H9 (cell line): ENCODE data around the gene KCNG2. TPM values are rescaled to one million over a fixed set of nuclear protein-coding genes. Genes with fewer than 3 reads are reported as not detected.

Experiments used
- DNase-seq: peaks from one replicate; pipeline ENCODE4 v3.0.0-alpha.2; 2017
- H2AFZ ChIP-seq: one replicate; pipeline ENCODE4 v1.6.1; 2013; ENCODE audit warnings: mild to moderate bottlenecking, low read length, control low read depth, moderate library complexity
- H2AK5ac ChIP-seq: 2 replicates; pipeline ENCODE4 v1.6.1; 2013; ENCODE audit warnings: low read length, control low read depth, mixed read lengths; ENCODE audit not compliant: insufficient read length
- H2BK120ac ChIP-seq: one replicate; pipeline ENCODE4 v1.6.1; 2013; ENCODE audit warnings: low read depth, mild to moderate bottlenecking, low read length, control low read depth, inconsistent platforms; ENCODE audit not compliant: poor library complexity, severe bottlenecking
- H2BK12ac ChIP-seq: 2 replicates; pipeline ENCODE4 v1.6.1; 2013; ENCODE audit warnings: low read length, control low read depth, mixed read lengths, low read depth; ENCODE audit not compliant: insufficient read length
- H2BK15ac ChIP-seq: 2 replicates; pipeline ENCODE4 v1.6.1; 2013; ENCODE audit warnings: low read depth, low read length, control low read depth
- H2BK20ac ChIP-seq: one replicate; pipeline ENCODE4 v1.6.1; 2013; ENCODE audit warnings: low read depth, mild to moderate bottlenecking, low read length, control low read depth, inconsistent platforms; ENCODE audit not compliant: poor library complexity, severe bottlenecking
- H2BK5ac ChIP-seq: 2 replicates; pipeline ENCODE4 v1.6.1; 2013; ENCODE audit warnings: low read length, control low read depth, mixed read lengths; ENCODE audit not compliant: insufficient read length
- H3K14ac ChIP-seq: 2 replicates; pipeline ENCODE4 v1.6.1; 2013; ENCODE audit warnings: low read length, control low read depth; ENCODE audit not compliant: insufficient read depth
- H3K18ac ChIP-seq: 2 replicates; pipeline ENCODE4 v1.6.1; 2013; ENCODE audit warnings: low read depth, mild to moderate bottlenecking, mixed read lengths, low read length, control low read depth; ENCODE audit not compliant: insufficient read length
- H3K23ac ChIP-seq: 2 replicates; pipeline ENCODE4 v1.6.1; 2013; ENCODE audit warnings: low read length, control low read depth, mixed read lengths, low read depth; ENCODE audit not compliant: insufficient read length
- H3K23me2 ChIP-seq: 2 replicates; pipeline ENCODE4 v1.6.1; 2013; ENCODE audit warnings: low read depth, mild to moderate bottlenecking, mixed read lengths, low read length, control low read depth; ENCODE audit not compliant: insufficient read length, poor library complexity, severe bottlenecking
- H3K27ac ChIP-seq: 2 replicates; pipeline ENCODE4 v1.5.1; 2013; ENCODE audit warnings: low read length, control low read depth, mixed read lengths, low read depth; ENCODE audit not compliant: insufficient read length
- H3K27me3 ChIP-seq: 2 replicates; pipeline ENCODE4 v1.6.1; 2013; ENCODE audit warnings: low read length, control low read depth, inconsistent platforms; ENCODE audit not compliant: insufficient read depth
- H3K4ac ChIP-seq: 2 replicates; pipeline ENCODE4 v1.6.1; 2013; ENCODE audit warnings: low read depth, mild to moderate bottlenecking, control low read depth, inconsistent platforms, low read length, moderate library complexity
- H3K4me1 ChIP-seq: 2 replicates; pipeline ENCODE4 v1.6.1; 2013; ENCODE audit warnings: low read length, control low read depth, inconsistent platforms; ENCODE audit not compliant: insufficient read depth
- H3K4me2 ChIP-seq: 2 replicates; pipeline ENCODE4 v1.6.1; 2013; ENCODE audit warnings: low read length, control low read depth, mixed read lengths; ENCODE audit not compliant: insufficient read length, insufficient read depth
- H3K56ac ChIP-seq: 2 replicates; pipeline ENCODE4 v1.6.1; 2013; ENCODE audit warnings: low read depth, mild to moderate bottlenecking, mixed read lengths, low read length, control low read depth; ENCODE audit not compliant: insufficient read length
- H3K79me1 ChIP-seq: 2 replicates; pipeline ENCODE4 v1.6.1; 2013; ENCODE audit warnings: low read depth, mild to moderate bottlenecking, moderate library complexity, low read length, control low read depth, inconsistent platforms; ENCODE audit not compliant: insufficient read depth, poor library complexity, severe bottlenecking
- H3K79me2 ChIP-seq: 2 replicates; pipeline ENCODE4 v1.6.1; 2013; ENCODE audit warnings: low read length, control low read depth, inconsistent platforms; ENCODE audit not compliant: insufficient read depth
- H3K9ac ChIP-seq: 2 replicates; pipeline ENCODE4 v1.6.1; 2013; ENCODE audit warnings: low read length, control low read depth, mixed read lengths; ENCODE audit not compliant: insufficient read length; ENCODE audit errors: extremely low read depth
- H3K9me3 ChIP-seq: one replicate; pipeline ENCODE4 v1.6.1; 2013; ENCODE audit warnings: low read depth, low read length, inconsistent platforms; ENCODE audit not compliant: control insufficient read depth
- H3T11ph ChIP-seq: one replicate; pipeline ENCODE4 v1.6.1; 2013; ENCODE audit warnings: mild to moderate bottlenecking, low read length, control low read depth, inconsistent platforms
- H4K20me1 ChIP-seq: one replicate; pipeline ENCODE4 v1.6.1; 2013; ENCODE audit not compliant: control insufficient read depth, insufficient read length, insufficient read depth
- H4K5ac ChIP-seq: 2 replicates; pipeline ENCODE4 v1.6.1; 2013; ENCODE audit warnings: low read depth, mild to moderate bottlenecking, mixed read lengths, low read length, control low read depth; ENCODE audit not compliant: insufficient read length
- H4K8ac ChIP-seq: replicated peaks from 2 replicates; pipeline ENCODE4 v1.6.1; 2013; ENCODE audit warnings: low read length, control low read depth, mixed read lengths, low read depth; ENCODE audit not compliant: insufficient read length
- H4K91ac ChIP-seq: 2 replicates; pipeline ENCODE4 v1.6.1; 2013; ENCODE audit warnings: low read depth, mild to moderate bottlenecking, moderate library complexity, mixed read lengths, low read length, control low read depth; ENCODE audit not compliant: insufficient read length
- H3K27ac Mint-ChIP-seq, 3 experiments: 2 replicates in 2 of 3; 3 replicates in 1 of 3; pipeline ENCODE4 v1.8.0; 2020 to 2021; ENCODE audit warnings: mixed read lengths in 3 of 3, mild to moderate bottlenecking in 1 of 3, moderate library complexity in 1 of 3
- H3K27me3 Mint-ChIP-seq: 2 replicates; pipeline ENCODE4 v1.8.0; 2021; ENCODE audit warnings: low read depth, mild to moderate bottlenecking, moderate library complexity, mixed read lengths
- H3K36me3 Mint-ChIP-seq, 3 experiments: 2 replicates in 2 of 3; 3 replicates in 1 of 3; pipeline ENCODE4 v1.8.0; 2020 to 2021; ENCODE audit warnings: low read depth in 3 of 3, mixed read lengths in 3 of 3; ENCODE audit not compliant: insufficient read depth in 1 of 3
- H3K4me1 Mint-ChIP-seq, 2 experiments: 2 replicates each; pipeline ENCODE4 v1.8.0; 2020; ENCODE audit warnings: mixed read lengths in 2 of 2
- H3K4me3 Mint-ChIP-seq, 2 experiments: 2 replicates in 1 of 2; 3 replicates in 1 of 2; pipeline ENCODE4 v1.8.0; 2020 to 2021; ENCODE audit warnings: mild to moderate bottlenecking in 2 of 2, mixed read lengths in 2 of 2, moderate library complexity in 1 of 2
- H3K9me3 Mint-ChIP-seq, 2 experiments: 2 replicates in 1 of 2; 3 replicates in 1 of 2; pipeline ENCODE4 v1.8.0; 2020; ENCODE audit warnings: mild to moderate bottlenecking in 2 of 2, mixed read lengths in 2 of 2, moderate library complexity in 1 of 2
- CTCF ChIP-seq: fragments of 200-600 bp; sonication (generic); conservative IDR thresholded peaks from 3 replicates; pipeline ENCODE4 v1.8.0; 2021; ENCODE audit warnings: antibody characterized with exemption, mild to moderate bottlenecking
- WGBS: extraction: QIAGEN DNeasy Blood & Tissue Kit; methylation state at CpG from one replicate; pipeline ENCODE4 v1.1.7; 2013; ENCODE audit warnings: missing lambda C conversion rate, low lambda C conversion rate, mixed read lengths; ENCODE audit not compliant: insufficient read length; ENCODE audit errors: extremely low coverage; 5-methylcytosine and 5-hydroxymethylcytosine counted together
- total RNA-seq: library from RNA; stranded (reverse); gene quantifications from 2 replicates; pipeline ENCODE4 v1.2.1, GENCODE V29; 2021

Gene KCNG2
- total RNA-seq, 1 experiment from 2014 or later: 0.15 TPM

- Histone ChIP-seq H3K9me3 (no peaks in the 10 kb centered on the region), H4K5ac (no peak overlapping the region), H2AFZ (no peak overlapping the region), H3K79me1 (no peaks in the 10 kb centered on the region), H3K4ac (no peak overlapping the region), H2BK5ac (no peak overlapping the region), H4K91ac (no peak overlapping the region), H2BK120ac (no peak overlapping the region), H3K23ac (no peak overlapping the region), H3K18ac (no peak overlapping the region), H3K27ac (no peak overlapping the region), H2AK5ac (no peak overlapping the region), H2BK20ac (no peak overlapping the region), H4K20me1 (peaks cover 2% of the 10 kb centered on the region), H3K23me2 (no peaks in the 10 kb centered on the region), H3K9ac (no peak overlapping the region), H3T11ph (no peak overlapping the region), H2BK15ac (no peak overlapping the region), H3K4me1 (no peaks in the 10 kb centered on the region), H3K14ac (no peak overlapping the region), H4K8ac (no peak overlapping the region), H3K56ac (no peak overlapping the region), H2BK12ac (no peak overlapping the region), H3K27me3 (peaks cover 19% of the 10 kb centered on the region; the same call in 1 of the 2 replicates), H3K4me2 (no peak overlapping the region), H3K79me2 (no peaks in the 10 kb centered on the region)
- Mint-ChIP-seq H3K27ac (no peak overlapping the region), H3K9me3 (peaks cover 2 to 5% of the 10 kb centered on the region in 2 experiments; a peak in 2 of 5 replicates), H3K27me3 (peaks cover 71% of the 10 kb centered on the region), H3K4me1 (no peaks in the 10 kb centered on the region; a peak in 1 of 4 replicates), H3K36me3 (no peaks in the 10 kb centered on the region), H3K4me3 (no peak overlapping the region)
- no peak for TF ChIP-seq CTCF
- no CpG with 5 or more reads among the region's 12 CpGs for WGBS
- DNase-seq: no peak
These were observed 11.9 kb upstream of the KCNG2 start for GRCh38 chr18:79785831-79786230.
